ENCODE measurements around the gene RTN4. TPM values are rescaled to one million over a fixed set of nuclear protein-coding genes. Genes with fewer than 3 reads are reported as not detected.
"Not testable (repeated sequence)": the region's sequence is repeated elsewhere in the genome, so short reads cannot be mapped to it uniquely, and the experiment has no call there.

The RTN4 gene
- total RNA-seq, 1 donor from 2014 or later, result 106 TPM

- FAIRE-seq, result no peak
- DNase-seq (ENCODE audit: low read depth), result no peak
- no peak overlapping the region for H3K4me3 ChIP-seq (ENCODE audit: low read depth, low read length)
- H3K27me3 ChIP-seq (ENCODE audit: control insufficient read depth, insufficient read depth, low read length), result no peaks in the 10 kb centered on the region
- TF ChIP-seq, protein P1, sequence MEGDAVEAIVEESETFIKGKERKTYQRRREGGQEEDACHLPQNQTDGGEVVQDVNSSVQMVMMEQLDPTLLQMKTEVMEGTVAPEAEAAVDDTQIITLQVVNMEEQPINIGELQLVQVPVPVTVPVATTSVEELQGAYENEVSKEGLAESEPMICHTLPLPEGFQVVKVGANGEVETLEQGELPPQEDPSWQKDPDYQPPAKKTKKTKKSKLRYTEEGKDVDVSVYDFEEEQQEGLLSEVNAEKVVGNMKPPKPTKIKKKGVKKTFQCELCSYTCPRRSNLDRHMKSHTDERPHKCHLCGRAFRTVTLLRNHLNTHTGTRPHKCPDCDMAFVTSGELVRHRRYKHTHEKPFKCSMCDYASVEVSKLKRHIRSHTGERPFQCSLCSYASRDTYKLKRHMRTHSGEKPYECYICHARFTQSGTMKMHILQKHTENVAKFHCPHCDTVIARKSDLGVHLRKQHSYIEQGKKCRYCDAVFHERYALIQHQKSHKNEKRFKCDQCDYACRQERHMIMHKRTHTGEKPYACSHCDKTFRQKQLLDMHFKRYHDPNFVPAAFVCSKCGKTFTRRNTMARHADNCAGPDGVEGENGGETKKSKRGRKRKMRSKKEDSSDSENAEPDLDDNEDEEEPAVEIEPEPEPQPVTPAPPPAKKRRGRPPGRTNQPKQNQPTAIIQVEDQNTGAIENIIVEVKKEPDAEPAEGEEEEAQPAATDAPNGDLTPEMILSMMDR (IDR thresholded peaks at IDR 0.05; ENCODE audit: insufficient read depth, low read length, severe bottlenecking), result no peak
- no peaks in the 10 kb centered on the region for H3K36me3 ChIP-seq (ENCODE audit: control insufficient read depth, insufficient read depth, low read length)
Observed at GRCh38 chr2:55080204-55080738, 30.0 kb upstream of the RTN4 start.

DNA sequence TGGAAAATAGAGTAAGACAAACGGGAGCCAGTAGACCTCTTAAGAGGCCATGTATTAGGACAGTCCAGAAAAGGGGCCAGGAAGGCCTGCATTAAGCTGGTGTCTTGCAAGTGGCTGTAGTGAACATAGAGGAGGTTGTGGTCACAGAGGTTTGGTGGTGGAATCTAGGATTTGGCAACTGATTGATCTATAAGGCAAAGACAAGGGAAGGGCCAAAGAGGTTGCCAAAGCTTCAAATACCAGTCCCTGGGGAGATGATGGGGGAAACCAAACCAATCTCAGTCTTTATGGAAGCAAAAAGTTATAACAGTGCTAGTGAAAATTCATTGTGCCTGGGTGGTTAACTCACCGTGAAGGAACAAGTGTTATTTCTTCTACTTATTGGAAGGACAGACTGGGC lies 28.7 kb upstream of the RTN4 start:
- H3K36me3 ChIP-seq (ENCODE audit: control insufficient read depth, insufficient read depth, low read length), result no peaks in the 10 kb centered on the region
- FAIRE-seq (no peak), DNase-seq (ENCODE audit: low read depth) (no peak)
- H3K27me3 ChIP-seq (ENCODE audit: control insufficient read depth, insufficient read depth, low read length), result no peaks in the 10 kb centered on the region
- no peak overlapping the region for H3K4me3 ChIP-seq (ENCODE audit: low read depth, low read length)
- TF ChIP-seq, protein P1 (IDR thresholded peaks at IDR 0.05; ENCODE audit: insufficient read depth, low read length, severe bottlenecking), result no peak

GRCh38 chr2:55076721-55077120 lies 26.5 kb upstream of the RTN4 start:
- H3K4me3 ChIP-seq (ENCODE audit: low read depth, low read length), result no peak overlapping the region
- TF ChIP-seq, protein P1 (IDR thresholded peaks at IDR 0.05; ENCODE audit: insufficient read depth, low read length, severe bottlenecking), result no peak
- FAIRE-seq (no peak), DNase-seq (ENCODE audit: low read depth) (no peak)
- no peaks in the 10 kb centered on the region for H3K27me3 ChIP-seq (ENCODE audit: control insufficient read depth, insufficient read depth, low read length)
- H3K36me3 ChIP-seq (ENCODE audit: control insufficient read depth, insufficient read depth, low read length), result no peaks in the 10 kb centered on the region

GRCh38 chr2:55076019-55076418 lies 25.8 kb upstream of the RTN4 start:
- not testable (repeated sequence) for H3K36me3 ChIP-seq (ENCODE audit: control insufficient read depth, insufficient read depth, low read length); H3K27me3 ChIP-seq (ENCODE audit: control insufficient read depth, insufficient read depth, low read length); DNase-seq (ENCODE audit: low read depth); FAIRE-seq; H3K4me3 ChIP-seq (ENCODE audit: low read depth, low read length)

GRCh38 chr2:55073000-55073983 lies 23.0 kb upstream of the RTN4 start:
- FAIRE-seq, result no peak
- Histone ChIP-seq H3K27me3 (ENCODE audit: control insufficient read depth, insufficient read depth, low read length) (no peaks in the 10 kb centered on the region), H3K4me3 (ENCODE audit: low read depth, low read length) (no peak overlapping the region), H3K36me3 (ENCODE audit: control insufficient read depth, insufficient read depth, low read length) (no peaks in the 10 kb centered on the region)
- TF ChIP-seq, protein P1 (IDR thresholded peaks at IDR 0.05; ENCODE audit: insufficient read depth, low read length, severe bottlenecking), result no peak
- DNase-seq (ENCODE audit: low read depth), result no peak

DNA sequence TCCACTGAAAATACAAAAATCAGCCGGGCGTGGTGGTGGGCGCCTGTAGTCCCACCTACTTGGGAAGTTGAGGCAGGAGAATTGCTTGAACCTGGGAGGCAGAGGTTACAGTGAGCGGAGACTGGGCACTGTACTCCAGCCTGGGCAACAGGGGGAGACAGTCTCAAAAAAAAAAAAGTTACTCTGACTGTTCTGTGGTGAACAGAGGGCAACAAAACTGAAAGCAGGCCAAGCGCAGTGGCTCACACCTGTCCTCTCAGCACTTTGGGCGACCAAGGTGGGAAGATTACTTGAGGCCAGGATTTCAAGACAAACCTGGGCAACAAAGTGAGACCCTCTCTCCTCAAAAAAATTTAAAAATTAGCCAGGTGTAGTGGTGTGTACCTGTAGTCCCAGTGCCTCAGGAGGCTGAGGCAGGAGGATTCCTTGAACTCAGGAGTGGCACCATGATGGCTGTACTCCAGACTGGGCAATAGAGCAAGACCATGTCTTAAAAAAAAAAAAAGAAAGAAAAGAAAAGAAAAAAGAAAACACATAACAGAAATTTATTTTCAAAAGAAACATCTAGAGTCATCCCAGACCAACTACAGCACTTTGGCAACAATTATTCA lies 13.6 kb upstream of the RTN4 start:
- DNase-seq (ENCODE audit: low read depth), result no peak
- no peaks in the 10 kb centered on the region for H3K27me3 ChIP-seq (ENCODE audit: control insufficient read depth, insufficient read depth, low read length)
- H3K36me3 ChIP-seq (ENCODE audit: control insufficient read depth, insufficient read depth, low read length), result no peaks in the 10 kb centered on the region
- no peak for FAIRE-seq
- TF ChIP-seq, protein P1 (IDR thresholded peaks at IDR 0.05; ENCODE audit: insufficient read depth, low read length, severe bottlenecking), result no peak
- H3K4me3 ChIP-seq (ENCODE audit: low read depth, low read length), result no peak overlapping the region

Data from bronchial epithelial cell (primary cell).